HepG2 (cell line): ENCODE results near the gene PPP2R5D. TPM values are rescaled to one million over a fixed set of nuclear protein-coding genes. Genes with fewer than 3 reads are reported as not detected.

Experiments used
- AFF4 ChIP-seq: sonication (generic); formaldehyde crosslinking; IDR thresholded peaks from 2 replicates; pipeline ENCODE4 v1.4.0; 2020; ENCODE audit warnings: missing genetic modification reagents
- DZIP1 ChIP-seq: sonication (generic); formaldehyde crosslinking; IDR thresholded peaks from 2 replicates; pipeline ENCODE4 v1.5.0; 2020; ENCODE audit warnings: mild to moderate bottlenecking, missing genetic modification reagents
- FOXK2 ChIP-seq: fragments of 450-650 bp; IDR thresholded peaks from 2 replicates; pipeline ENCODE4 v1.6.1; 2016
- KAT7 ChIP-seq: IDR thresholded peaks from 2 replicates; pipeline ENCODE4 v1.6.1; 2018; ENCODE audit warnings: borderline replicate concordance, missing compliant biosample characterization
- MLLT10 ChIP-seq: sonication (generic); formaldehyde crosslinking; IDR thresholded peaks from 2 replicates; pipeline ENCODE4 v1.4.0; 2020; ENCODE audit warnings: missing genetic modification reagents
- NFRKB ChIP-seq: fragments of 450-650 bp; IDR thresholded peaks from 2 replicates; pipeline ENCODE4 v1.6.1; 2017
- TAF1 ChIP-seq: sonication (generic); formaldehyde crosslinking; IDR thresholded peaks from 2 replicates; pipeline ENCODE4 v1.4.0; 2020; ENCODE audit warnings: missing genetic modification reagents
- ZNF224 ChIP-seq: sonication (generic); formaldehyde crosslinking; IDR thresholded peaks from 2 replicates; pipeline ENCODE4 v1.5.0; 2020; ENCODE audit warnings: mild to moderate bottlenecking, missing genetic modification reagents
- ZNF552 ChIP-seq: sonication (generic); formaldehyde crosslinking; IDR thresholded peaks from 2 replicates; pipeline ENCODE4 v1.9.0; 2022; ENCODE audit warnings: missing genetic modification reagents, mild to moderate bottlenecking, borderline replicate concordance
- ZNF672 ChIP-seq: sonication (generic); formaldehyde crosslinking; IDR thresholded peaks from 2 replicates; pipeline ENCODE4 v1.8.1; 2022; ENCODE audit warnings: missing genetic modification reagents
- polyA plus RNA-seq, 8 experiments: library from polyadenylated mRNA; depleted of rRNA in 3 of 8; stranded (reverse) in 7 of 8; unstranded in 1 of 8; fragments of >200 nt; fragmentation: Illumina TruSeq in 4 of 8; extraction: Trizol in 4 of 8; gene quantifications; 2 replicates each; pipeline versions ENCODE4 v1.2.1 to v1.2.3, GENCODE V29; 2011 to 2016; ENCODE audit warnings: low read depth in 4 of 8, missing spikeins in 1 of 8, mixed read lengths in 1 of 8; ENCODE audit not compliant: insufficient read depth in 1 of 8
- total RNA-seq, 5 experiments: library from RNA; depleted of rRNA; stranded (reverse); fragments of >200 nt; fragmentation: Illumina TruSeq; extraction: Trizol; gene quantifications; 2 replicates each; pipeline ENCODE4 v1.2.3, GENCODE V29; 2016; ENCODE audit warnings: low read depth in 1 of 5
- TF ChIP-seq, protein P1 (sequence below): sonication (generic); formaldehyde crosslinking; IDR thresholded peaks from 2 replicates; pipeline ENCODE4 v1.4.0; 2020; ENCODE audit warnings: missing genetic modification reagents
- TF ChIP-seq, protein P2 (sequence below): sonication (generic); formaldehyde crosslinking; conservative IDR thresholded peaks from 2 replicates; pipeline ENCODE4 v1.4.0; 2020; ENCODE audit warnings: missing genetic modification reagents
- TF ChIP-seq, protein P3 (sequence below): sonication (generic); formaldehyde crosslinking; IDR thresholded peaks from 2 replicates; pipeline ENCODE4 v1.5.0; 2020; ENCODE audit warnings: mild to moderate bottlenecking, low read depth, missing genetic modification reagents, borderline replicate concordance
- TF ChIP-seq, protein P4 (sequence below): sonication (generic); formaldehyde crosslinking; IDR thresholded peaks from 2 replicates; pipeline ENCODE4 v1.5.0; 2020; ENCODE audit warnings: mild to moderate bottlenecking, missing genetic modification reagents, borderline replicate concordance

Gene PPP2R5D
- total and polyA plus RNA-seq, 2 of the 13 experiments (the other 11 are each of a cell fraction or from before 2014, with no cell fraction given), result 53.7 to 60.4 TPM

- TF ChIP-seq AFF4 (CRISPR knock-in tag) (peak; percentile 64; the same call in 1 of the 2 replicates), ZNF672 (CRISPR knock-in tag) (no peak), DZIP1 (CRISPR knock-in tag) (no peak; the same call in 1 of the 2 replicates), KAT7 (CRISPR knock-in tag) (peak; percentile 94), FOXK2 (no peak), ZNF224 (no peak), TAF1 (CRISPR knock-in tag) (peak; percentile 76), NFRKB (no peak), ZNF552 (CRISPR knock-in tag) (no peak), MLLT10 (no peak)
- TF ChIP-seq, protein P1, sequence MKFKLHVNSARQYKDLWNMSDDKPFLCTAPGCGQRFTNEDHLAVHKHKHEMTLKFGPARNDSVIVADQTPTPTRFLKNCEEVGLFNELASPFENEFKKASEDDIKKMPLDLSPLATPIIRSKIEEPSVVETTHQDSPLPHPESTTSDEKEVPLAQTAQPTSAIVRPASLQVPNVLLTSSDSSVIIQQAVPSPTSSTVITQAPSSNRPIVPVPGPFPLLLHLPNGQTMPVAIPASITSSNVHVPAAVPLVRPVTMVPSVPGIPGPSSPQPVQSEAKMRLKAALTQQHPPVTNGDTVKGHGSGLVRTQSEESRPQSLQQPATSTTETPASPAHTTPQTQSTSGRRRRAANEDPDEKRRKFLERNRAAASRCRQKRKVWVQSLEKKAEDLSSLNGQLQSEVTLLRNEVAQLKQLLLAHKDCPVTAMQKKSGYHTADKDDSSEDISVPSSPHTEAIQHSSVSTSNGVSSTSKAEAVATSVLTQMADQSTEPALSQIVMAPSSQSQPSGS, result peak; percentile 75; the same call in 1 of the 2 replicates
- TF ChIP-seq, protein P2, sequence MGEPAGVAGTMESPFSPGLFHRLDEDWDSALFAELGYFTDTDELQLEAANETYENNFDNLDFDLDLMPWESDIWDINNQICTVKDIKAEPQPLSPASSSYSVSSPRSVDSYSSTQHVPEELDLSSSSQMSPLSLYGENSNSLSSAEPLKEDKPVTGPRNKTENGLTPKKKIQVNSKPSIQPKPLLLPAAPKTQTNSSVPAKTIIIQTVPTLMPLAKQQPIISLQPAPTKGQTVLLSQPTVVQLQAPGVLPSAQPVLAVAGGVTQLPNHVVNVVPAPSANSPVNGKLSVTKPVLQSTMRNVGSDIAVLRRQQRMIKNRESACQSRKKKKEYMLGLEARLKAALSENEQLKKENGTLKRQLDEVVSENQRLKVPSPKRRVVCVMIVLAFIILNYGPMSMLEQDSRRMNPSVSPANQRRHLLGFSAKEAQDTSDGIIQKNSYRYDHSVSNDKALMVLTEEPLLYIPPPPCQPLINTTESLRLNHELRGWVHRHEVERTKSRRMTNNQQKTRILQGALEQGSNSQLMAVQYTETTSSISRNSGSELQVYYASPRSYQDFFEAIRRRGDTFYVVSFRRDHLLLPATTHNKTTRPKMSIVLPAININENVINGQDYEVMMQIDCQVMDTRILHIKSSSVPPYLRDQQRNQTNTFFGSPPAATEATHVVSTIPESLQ (CRISPR knock-in tag), result 0 out of 2 replicates have a peak, but pooled peaks have one; percentile 42
- TF ChIP-seq, protein P3, sequence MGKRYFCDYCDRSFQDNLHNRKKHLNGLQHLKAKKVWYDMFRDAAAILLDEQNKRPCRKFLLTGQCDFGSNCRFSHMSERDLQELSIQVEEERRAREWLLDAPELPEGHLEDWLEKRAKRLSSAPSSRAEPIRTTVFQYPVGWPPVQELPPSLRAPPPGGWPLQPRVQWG (CRISPR knock-in tag), result no peak
- TF ChIP-seq, protein P4, sequence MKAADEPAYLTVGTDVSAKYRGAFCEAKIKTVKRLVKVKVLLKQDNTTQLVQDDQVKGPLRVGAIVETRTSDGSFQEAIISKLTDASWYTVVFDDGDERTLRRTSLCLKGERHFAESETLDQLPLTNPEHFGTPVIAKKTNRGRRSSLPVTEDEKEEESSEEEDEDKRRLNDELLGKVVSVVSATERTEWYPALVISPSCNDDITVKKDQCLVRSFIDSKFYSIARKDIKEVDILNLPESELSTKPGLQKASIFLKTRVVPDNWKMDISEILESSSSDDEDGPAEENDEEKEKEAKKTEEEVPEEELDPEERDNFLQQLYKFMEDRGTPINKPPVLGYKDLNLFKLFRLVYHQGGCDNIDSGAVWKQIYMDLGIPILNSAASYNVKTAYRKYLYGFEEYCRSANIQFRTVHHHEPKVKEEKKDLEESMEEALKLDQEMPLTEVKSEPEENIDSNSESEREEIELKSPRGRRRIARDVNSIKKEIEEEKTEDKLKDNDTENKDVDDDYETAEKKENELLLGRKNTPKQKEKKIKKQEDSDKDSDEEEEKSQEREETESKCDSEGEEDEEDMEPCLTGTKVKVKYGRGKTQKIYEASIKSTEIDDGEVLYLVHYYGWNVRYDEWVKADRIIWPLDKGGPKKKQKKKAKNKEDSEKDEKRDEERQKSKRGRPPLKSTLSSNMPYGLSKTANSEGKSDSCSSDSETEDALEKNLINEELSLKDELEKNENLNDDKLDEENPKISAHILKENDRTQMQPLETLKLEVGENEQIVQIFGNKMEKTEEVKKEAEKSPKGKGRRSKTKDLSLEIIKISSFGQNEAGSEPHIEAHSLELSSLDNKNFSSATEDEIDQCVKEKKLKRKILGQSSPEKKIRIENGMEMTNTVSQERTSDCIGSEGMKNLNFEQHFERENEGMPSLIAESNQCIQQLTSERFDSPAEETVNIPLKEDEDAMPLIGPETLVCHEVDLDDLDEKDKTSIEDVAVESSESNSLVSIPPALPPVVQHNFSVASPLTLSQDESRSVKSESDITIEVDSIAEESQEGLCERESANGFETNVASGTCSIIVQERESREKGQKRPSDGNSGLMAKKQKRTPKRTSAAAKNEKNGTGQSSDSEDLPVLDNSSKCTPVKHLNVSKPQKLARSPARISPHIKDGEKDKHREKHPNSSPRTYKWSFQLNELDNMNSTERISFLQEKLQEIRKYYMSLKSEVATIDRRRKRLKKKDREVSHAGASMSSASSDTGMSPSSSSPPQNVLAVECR (CRISPR knock-in tag), result peak; percentile 93; the same call in 1 of the 2 replicates
Observed at GRCh38 chr6:42978839-42979522, 5.4 kb upstream of the PPP2R5D start, which contains the start of gene PEX6 (continued).
